ES-I3 (cell line): ENCODE results near the gene DELE1.

ENCODE experiments used
- H3K36me3 ChIP-seq: 2 replicates; pipeline ENCODE4 v1.6.1; 2013; ENCODE audit warnings: mild to moderate bottlenecking, low read length, control low read depth, moderate library complexity; ENCODE audit not compliant: insufficient read depth
- H3K4me1 ChIP-seq: 2 replicates; pipeline ENCODE4 v1.6.1; 2013; ENCODE audit warnings: mild to moderate bottlenecking, control low read depth, low read length; ENCODE audit not compliant: insufficient read depth
- H3K9ac ChIP-seq: 2 replicates; pipeline ENCODE4 v1.6.1; 2013; ENCODE audit warnings: low read depth, mild to moderate bottlenecking, low read length, moderate library complexity
- H3K9me3 ChIP-seq: 2 replicates; pipeline ENCODE4 v1.6.1; 2013; ENCODE audit warnings: mild to moderate bottlenecking, low read length, moderate library complexity; ENCODE audit not compliant: control insufficient read depth, insufficient read depth

Gene DELE1

GRCh38 chr5:141928051-141928450 is 4.4 kb downstream of the DELE1 start:
- no peaks in the 10 kb centered on the region for H3K9me3 ChIP-seq
- H3K36me3 ChIP-seq, result peaks cover 13% of the 10 kb centered on the region
- H3K4me1 ChIP-seq, result 0 out of 2 replicates have a peak, but pooled peaks cover 3% of the 10 kb centered on the region
- no peak overlapping the region for H3K9ac ChIP-seq

- H3K4me1 ChIP-seq, result no peaks in the 10 kb centered on the region
- H3K36me3 ChIP-seq, result peaks cover 17% of the 10 kb centered on the region
- no peak overlapping the region for H3K9ac ChIP-seq
- H3K9me3 ChIP-seq, result no peaks in the 10 kb centered on the region
Observed at GRCh38 chr5:141929398-141930058, 5.9 kb downstream of the DELE1 start.

GRCh38 chr5:141931694-141932093 is 8.0 kb downstream of the DELE1 start:
- H3K4me1 ChIP-seq, result no peaks in the 10 kb centered on the region
- no peaks in the 10 kb centered on the region for H3K9me3 ChIP-seq
- H3K36me3 ChIP-seq, result peaks cover 26% of the 10 kb centered on the region
- no peak overlapping the region for H3K9ac ChIP-seq

GRCh38 chr5:141933151-141933550 is 9.5 kb downstream of the DELE1 start:
- Histone ChIP-seq H3K9ac (no peak overlapping the region), H3K36me3 (peaks cover 25% of the 10 kb centered on the region), H3K4me1 (no peaks in the 10 kb centered on the region), H3K9me3 (no peaks in the 10 kb centered on the region)

- H3K4me1 ChIP-seq, result no peaks in the 10 kb centered on the region
- H3K9ac ChIP-seq, result no peak overlapping the region
- peaks cover 24% of the 10 kb centered on the region for H3K36me3 ChIP-seq
- H3K9me3 ChIP-seq, result no peaks in the 10 kb centered on the region
Observed at GRCh38 chr5:141934099-141934844, 10.6 kb downstream of the DELE1 start.

GRCh38 chr5:141935538-141935937 is 11.9 kb downstream of the DELE1 start:
- no peak overlapping the region for H3K9ac ChIP-seq
- peaks cover 27% of the 10 kb centered on the region for H3K36me3 ChIP-seq
- H3K4me1 ChIP-seq, result no peaks in the 10 kb centered on the region
- H3K9me3 ChIP-seq, result no peaks in the 10 kb centered on the region

DNA sequence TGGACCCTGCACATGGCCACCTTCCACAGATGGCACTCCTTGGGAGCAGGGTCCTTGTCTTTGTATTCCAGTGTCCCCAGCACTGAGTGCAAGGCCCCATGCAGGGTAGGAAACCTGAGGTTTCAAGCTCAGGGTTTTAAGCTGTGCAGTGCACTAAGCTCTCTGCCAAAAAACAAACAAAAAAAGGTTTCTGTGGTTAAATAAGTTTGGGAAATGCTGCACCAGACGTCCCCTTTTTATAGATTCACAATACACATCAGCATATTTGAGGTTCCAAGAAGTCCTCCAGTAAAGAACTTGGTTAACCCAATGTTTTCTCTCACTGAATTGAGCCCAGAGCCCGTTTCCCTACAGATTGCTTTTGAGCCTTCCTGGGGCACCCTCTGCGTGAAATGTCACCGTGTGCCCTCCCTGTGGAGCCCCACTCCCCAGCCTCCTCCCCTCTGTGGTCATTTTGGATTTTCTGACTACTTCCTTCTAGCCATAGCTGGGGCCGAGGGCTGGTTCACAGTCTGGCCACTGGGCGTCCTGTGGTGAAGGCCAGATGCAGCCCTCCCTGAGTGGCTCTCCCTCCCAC is 17.1 kb downstream of the DELE1 start:
- H3K9me3 ChIP-seq, result no peaks in the 10 kb centered on the region
- peaks cover 9% of the 10 kb centered on the region; the same call in 1 of the 2 replicates for H3K4me1 ChIP-seq
- H3K36me3 ChIP-seq, result peaks cover 7% of the 10 kb centered on the region; the same call in 1 of the 2 replicates
- no peak overlapping the region for H3K9ac ChIP-seq

GRCh38 chr5:141941307-141941706 is 17.6 kb downstream of the DELE1 start:
- peaks cover 15% of the 10 kb centered on the region; the same call in 1 of the 2 replicates for H3K4me1 ChIP-seq
- no peaks in the 10 kb centered on the region for H3K9me3 ChIP-seq
- peaks cover 7% of the 10 kb centered on the region; the same call in 1 of the 2 replicates for H3K36me3 ChIP-seq
- no peak overlapping the region for H3K9ac ChIP-seq

GRCh38 chr5:141941779-141942178 is 18.1 kb downstream of the DELE1 start:
- no peaks in the 10 kb centered on the region for H3K9me3 ChIP-seq
- no peak overlapping the region for H3K9ac ChIP-seq
- H3K36me3 ChIP-seq, result peaks cover 7% of the 10 kb centered on the region; the same call in 1 of the 2 replicates
- peaks cover 15% of the 10 kb centered on the region; the same call in 1 of the 2 replicates for H3K4me1 ChIP-seq

GRCh38 chr5:141942185-141942857 is 18.6 kb downstream of the DELE1 start:
- Histone ChIP-seq H3K9me3 (no peaks in the 10 kb centered on the region), H3K9ac (no peak overlapping the region), H3K4me1 (peaks cover 15% of the 10 kb centered on the region; the same call in 1 of the 2 replicates), H3K36me3 (0 out of 2 replicates have a peak, but pooled peaks cover 7% of the 10 kb centered on the region)

DNA sequence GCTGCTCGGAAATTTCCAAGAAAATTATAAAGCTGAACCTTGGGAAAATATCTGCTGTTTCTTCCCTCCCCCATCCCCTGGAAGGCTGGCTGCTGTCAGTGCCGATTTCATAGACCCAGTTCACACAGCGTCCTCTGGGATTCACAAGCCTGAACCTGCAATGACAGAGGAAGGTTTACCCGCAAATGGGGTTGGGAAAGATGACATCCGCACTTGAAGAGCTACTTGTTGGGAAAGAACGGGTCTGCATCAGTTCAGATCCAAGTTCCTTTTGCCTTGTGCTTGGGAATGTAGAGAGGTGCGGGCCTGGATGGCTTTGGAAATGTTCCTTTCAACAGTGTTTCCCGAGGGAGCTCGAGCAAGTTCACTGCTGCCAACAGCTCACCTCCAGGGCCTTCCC is 20.4 kb downstream of the DELE1 start:
- Histone ChIP-seq H3K36me3 (0 out of 2 replicates have a peak, but pooled peaks cover 2% of the 10 kb centered on the region), H3K9me3 (no peaks in the 10 kb centered on the region), H3K9ac (no peak overlapping the region), H3K4me1 (peaks cover 15% of the 10 kb centered on the region; the same call in 1 of the 2 replicates)

GRCh38 chr5:141945511-141946051 is 21.9 kb downstream of the DELE1 start:
- Histone ChIP-seq H3K36me3 (no peaks in the 10 kb centered on the region), H3K9me3 (no peaks in the 10 kb centered on the region), H3K9ac (no peak overlapping the region), H3K4me1 (peaks cover 15% of the 10 kb centered on the region; the same call in 1 of the 2 replicates)

- Histone ChIP-seq H3K9me3 (no peaks in the 10 kb centered on the region), H3K9ac (no peak overlapping the region), H3K36me3 (no peaks in the 10 kb centered on the region), H3K4me1 (peaks cover 19% of the 10 kb centered on the region; the same call in 1 of the 2 replicates)
Observed at GRCh38 chr5:141947316-141947715, 23.6 kb downstream of the DELE1 start.

GRCh38 chr5:141948812-141949211 is 25.1 kb downstream of the DELE1 start:
- Histone ChIP-seq H3K9me3 (no peaks in the 10 kb centered on the region), H3K9ac (no peak overlapping the region), H3K36me3 (no peaks in the 10 kb centered on the region), H3K4me1 (peaks cover 19% of the 10 kb centered on the region; the same call in 1 of the 2 replicates)
